T-helper 22 cell (primary cell): ENCODE measurements around the gene GORASP2.
"Not testable (repeated sequence)": the region's sequence is repeated elsewhere in the genome, so short reads cannot be mapped to it uniquely, and the experiment has no call there.

Experiments used
- DNase-seq: peaks from one replicate; pipeline ENCODE4 v3.0.0-alpha.2; 2020; ENCODE audit warnings: low read depth

GORASP2 gene

DNA sequence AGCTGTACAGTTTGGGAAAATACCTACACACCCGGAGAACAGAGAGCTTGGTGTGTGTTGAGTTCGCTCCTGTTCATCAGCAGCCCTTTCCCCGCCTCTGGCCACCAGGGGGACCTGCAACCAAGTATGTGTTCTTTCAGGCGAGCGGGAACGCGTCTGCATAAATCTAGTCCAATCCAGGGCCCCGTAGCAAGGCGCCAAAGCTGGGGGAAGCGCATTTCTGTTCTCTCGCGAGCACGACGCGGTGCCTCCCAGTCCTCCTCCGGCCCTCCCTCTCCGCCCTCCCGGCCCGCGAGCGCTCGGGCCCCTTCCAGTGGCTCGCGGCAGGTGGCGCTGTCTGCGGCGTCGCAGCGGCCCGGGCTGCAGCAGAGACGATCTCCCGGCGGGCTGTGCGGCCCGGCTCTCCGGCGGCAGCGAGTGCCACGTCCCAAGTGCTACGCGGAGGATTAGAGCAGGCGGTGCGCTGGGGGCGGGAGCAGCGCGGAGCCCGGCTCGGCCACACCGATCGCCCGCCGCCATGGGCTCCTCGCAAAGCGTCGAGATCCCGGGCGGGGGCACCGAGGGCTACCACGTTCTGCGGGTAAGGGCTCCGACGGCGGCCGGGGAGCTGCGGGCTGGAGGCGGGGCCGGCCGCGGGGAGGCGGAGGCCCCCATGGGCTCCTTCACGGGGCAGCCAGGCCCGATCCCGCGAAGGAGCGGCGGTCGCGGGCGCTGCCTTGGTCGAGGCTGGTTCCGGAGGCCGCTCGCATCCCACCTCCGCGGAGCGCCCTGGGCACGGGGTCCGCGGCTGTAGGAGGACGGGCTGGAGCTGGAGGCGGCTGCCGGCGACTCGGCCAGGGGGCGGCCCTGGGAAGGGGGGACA is at the start of gene GORASP2:
Gene GORASP2, plus strand, starts transcription at position 430 of the 862 bp plus-strand sequence. Its CDS starts 88 bp downstream, at position 518.
- DNase-seq, result peak; percentile 97

DNA sequence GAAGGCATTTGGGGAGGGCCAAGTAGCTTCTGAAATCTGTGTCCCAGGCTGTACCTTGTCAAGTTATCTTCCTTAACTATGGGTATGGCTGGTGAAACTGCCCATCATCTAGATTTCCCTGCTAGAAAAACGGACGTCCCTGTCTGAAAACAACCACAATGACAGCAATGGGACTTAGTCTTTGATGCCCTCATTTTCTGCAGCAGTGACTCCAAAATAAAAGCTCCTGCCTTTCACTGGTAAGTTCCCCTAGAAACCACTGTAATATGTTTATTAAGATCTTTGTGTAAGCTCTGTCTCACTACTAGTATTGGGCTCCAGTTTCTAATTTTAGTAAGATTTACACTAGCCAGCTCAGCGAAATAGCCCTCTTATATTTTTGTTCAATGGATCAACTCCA is 47.2 kb upstream of the GORASP2 start:
- no peak for DNase-seq

DNA sequence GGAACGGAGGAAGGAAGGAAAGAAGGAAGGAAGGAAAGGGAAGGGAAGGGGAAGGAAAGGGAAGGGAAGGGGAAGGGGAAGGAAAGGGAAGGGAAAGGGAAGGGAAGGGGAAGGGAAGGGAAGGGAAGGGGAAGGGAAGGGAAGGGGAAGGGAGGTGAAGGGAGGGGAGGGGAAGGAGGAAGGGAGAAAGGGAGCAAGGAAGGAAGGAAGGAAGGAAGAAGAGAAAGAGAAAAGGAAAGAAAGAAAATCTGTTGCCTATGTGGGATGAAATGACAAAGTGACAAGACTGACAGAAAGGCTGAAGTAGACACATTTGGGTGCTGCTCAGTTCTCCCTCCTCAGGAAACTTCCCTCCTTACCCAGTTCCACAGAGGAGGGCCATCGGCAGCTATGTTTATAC is 46.3 kb upstream of the GORASP2 start:
- no peak for DNase-seq

DNA sequence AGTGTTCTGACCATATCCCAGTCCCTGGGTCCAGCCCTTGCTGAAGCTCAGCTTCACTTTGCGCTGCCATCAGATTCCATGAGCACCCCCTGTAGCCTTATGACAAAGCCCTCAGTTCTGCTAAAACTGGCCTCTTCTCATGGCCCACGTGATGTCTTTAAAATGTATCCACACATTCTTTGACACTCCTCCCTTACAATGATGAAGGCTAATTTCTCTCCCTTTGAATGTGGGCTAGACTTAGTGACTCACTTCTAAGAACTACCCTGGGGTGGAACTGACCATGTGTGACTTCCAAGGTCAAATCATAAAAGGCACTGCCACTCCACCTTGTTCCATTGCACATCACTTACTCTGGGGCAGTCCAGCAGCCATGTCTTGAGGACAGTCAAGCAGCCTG is 45.4 kb upstream of the GORASP2 start:
- no peak for DNase-seq

DNA sequence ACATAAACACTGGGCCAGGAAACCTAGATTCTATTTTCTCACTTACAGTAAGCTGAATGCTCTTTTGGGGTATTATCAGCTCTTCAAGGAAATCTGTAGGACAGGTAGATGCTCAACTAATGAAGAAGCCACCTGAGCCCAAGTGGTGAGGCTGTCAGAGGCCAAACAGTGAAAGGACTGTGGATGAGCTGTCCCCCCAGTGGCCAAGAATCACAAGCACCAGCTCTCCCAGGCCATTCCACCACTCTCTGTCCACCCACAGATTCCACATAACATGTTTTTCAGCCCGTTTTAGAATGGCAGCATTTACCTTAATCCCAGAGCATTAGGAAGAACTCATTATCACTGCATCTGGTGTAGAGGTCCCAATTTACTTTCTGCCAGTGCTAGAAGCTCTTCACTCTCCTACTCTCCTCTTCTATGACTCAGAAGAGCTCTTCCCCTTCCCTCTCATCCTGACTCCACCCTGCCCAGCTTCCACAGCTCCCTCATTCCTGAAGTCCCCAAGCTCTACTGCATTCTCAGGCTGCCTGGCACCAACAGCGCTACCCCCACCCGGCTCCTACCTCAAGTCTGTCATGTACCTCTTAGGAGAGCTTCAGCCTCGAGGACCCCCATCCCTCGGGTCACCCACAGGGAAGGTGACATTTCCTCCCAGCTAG is 43.8 kb upstream of the GORASP2 start:
- DNase-seq, result no peak

DNA sequence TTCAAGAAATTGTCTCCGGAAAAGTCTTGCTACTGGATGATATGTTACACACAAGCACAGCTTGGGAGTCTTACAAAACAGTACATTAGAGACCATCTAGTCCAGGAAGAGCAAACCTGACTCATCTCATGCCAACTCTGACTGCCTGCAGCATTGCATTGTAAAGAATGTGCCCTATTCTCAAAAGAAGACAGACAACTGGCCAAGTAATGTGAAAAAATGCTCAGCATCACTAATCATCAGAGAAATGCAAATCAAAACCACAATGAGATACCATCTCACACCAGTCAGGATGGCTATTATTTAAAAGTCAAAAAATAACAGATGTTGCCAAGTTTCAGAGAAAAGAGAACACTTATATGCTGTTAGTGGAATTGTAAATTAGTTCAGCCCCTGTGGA is 42.7 kb upstream of the GORASP2 start:
- no peak for DNase-seq

DNA sequence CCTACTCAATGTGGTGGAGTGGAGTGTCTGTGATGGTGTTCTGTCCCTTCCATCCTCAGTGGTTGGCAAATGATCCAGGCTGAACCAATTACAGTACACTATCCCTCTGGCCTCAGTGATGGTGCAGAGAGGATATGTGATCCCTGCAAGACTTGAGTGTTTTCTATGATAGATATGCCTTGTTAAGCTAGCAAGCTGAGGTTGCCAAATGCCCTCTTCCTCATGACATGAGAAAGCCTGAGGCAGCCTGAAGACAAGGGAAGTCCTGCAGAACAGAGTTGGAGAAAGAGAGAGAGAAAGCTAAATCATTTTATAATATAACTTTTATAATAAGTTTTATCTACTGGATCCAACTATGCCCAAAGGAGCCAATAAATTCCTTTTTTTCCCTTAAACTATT is 41.6 kb upstream of the GORASP2 start:
- no peak for DNase-seq

DNA sequence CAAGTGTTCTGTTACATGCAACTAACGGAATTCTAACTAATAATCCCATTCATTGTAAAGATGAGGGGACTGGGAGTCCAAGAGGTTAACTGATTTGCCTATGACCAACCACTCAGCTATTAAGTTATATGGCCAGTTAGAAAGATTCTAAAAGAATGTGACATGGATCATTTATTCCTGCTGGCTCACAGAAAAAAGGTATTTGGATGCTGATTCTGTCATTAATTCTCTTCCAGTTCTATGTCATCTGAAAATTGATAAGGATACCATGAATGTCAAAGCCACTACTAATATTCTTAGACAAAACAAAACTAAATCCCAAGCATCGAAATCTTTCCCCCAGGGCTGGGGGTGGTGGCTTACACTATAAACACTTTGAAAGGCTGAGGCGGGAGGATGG is 41.2 kb upstream of the GORASP2 start:
- DNase-seq, result no peak

DNA sequence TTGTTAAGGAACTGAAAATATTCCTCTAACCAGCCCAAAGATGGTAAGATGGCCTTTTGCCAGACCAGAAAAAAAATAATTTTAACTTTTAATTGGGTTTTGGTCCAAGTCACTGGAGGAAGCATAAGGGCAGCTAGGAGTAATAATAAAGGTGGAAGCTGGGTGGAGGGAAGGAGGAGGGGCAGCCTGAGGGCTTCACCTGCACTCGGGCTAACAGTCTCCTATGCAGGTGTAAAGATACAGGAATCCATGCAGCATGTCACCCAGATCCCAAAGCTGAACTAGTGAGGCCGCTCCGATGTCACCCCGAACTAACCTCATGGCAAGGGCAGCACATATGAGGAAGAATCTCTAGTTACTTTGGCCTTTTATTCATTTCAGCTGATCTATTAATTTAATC is 37.2 kb upstream of the GORASP2 start:
- no peak for DNase-seq

DNA sequence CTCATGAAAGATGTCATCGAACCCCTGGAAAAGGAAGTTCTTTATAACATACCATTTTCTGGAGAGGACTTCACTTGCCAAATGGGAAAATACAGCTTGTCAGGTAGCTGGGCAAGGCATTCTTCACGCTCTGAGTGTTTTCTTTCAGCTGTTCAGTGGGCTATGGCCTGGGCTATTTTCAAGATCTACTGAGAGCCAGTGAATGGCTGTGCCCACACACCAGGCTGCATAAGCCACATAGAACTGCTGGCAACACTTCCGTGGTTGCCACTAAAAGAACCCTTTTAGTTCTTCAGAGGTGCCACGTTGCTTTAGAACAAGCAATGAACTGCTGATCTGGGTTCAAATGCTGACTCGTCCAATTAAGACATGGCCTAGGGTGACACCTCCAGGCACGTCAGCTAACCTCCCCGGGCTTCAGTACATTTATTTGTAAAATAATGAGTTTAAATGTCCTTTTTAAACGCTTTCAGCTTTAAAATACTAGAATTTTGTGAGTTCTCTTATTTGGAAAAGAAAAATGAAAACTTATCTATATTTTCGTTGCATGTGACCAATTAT is 36.6 kb upstream of the GORASP2 start:
- DNase-seq, result no peak

DNA sequence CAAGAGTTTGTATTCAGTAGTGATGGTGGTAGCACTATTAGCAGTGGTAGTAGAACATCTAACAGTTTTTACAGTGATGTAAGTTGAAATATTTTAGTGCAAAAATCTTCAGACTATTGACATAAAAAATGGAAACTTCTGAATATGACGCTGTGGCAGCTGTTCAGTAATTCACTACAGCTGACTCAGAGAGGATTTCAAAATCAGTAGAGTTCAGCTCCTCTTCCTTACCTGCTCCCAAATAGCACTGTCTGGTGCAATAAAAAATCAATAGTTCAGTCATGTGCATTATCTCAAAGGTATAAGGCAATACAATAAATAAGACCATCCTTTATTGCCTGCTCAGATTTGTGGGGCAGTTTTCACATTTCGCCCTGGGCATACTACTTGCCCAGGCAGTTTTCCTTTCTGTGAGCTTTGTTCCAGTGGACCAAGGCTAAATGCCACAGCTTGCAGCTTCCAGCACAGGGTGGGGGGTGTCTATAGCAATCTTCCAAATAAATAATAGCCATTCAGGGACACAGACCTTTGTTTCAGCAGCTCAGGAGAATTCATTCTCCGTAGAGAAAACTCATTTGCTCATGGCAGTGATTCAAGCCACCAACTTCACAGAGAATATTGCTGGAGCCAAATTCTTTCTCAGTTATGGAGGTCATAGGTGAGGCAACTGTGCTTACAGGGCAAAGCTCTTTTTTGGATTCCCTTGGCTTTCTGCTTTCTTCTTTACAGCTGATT is 33.9 kb upstream of the GORASP2 start:
- no peak for DNase-seq

DNA sequence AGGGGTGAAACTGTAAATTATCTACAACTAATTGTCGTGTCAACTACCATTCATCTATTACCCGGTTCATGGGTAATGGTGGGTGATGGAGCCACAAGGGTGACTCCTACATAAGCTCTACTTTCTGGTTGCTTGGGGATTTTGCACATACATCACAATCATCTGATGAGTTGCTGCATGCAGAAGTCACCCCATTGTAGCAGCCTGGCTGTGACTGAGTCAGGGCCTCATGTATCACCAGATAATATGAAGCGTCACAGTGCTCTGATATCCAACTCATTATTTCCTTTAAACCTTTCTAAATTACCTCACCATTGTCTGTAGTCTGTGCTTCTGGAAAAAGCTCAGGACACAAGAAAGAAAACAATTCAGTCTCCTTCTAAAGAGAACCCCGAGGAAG is 32.4 kb upstream of the GORASP2 start:
- no peak for DNase-seq

DNA sequence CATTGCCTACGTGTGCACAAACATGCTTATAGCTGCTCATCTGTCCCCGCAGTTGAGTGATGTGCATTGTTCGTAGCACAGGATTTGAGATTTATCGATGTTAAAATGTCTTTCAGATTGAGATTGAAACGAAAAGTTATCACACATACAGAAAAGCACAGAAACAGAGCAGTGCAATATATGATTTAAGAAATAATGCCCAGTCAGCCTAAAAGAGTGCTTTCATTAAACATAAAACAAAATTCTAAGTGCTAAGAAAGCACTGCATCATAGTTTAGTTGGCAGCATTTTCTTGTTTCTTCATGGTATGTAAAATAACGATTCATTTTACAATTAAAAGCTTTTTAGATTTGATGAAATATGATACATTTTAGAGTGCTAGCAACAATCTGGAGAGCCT is 31.9 kb upstream of the GORASP2 start:
- DNase-seq, result no peak

DNA sequence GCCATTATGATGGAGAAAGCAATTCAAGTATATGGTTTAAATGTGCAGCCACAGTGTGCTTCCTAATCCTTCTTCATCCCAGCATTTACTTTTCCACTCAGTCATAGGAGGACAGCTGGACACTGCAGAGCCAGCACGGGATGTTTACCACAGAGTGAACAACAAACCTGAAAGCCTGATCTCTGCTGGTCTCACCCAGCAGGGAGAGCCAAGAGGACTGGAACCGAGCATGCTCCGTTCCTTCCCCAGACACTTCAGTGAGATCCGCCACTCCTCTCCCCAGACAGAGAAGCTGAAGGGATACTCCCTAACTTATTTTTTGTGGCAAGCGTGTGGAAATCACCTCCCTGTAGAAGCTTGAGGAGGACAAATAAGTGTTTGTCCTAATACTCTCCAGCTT is 23.2 kb upstream of the GORASP2 start:
- no peak for DNase-seq

DNA sequence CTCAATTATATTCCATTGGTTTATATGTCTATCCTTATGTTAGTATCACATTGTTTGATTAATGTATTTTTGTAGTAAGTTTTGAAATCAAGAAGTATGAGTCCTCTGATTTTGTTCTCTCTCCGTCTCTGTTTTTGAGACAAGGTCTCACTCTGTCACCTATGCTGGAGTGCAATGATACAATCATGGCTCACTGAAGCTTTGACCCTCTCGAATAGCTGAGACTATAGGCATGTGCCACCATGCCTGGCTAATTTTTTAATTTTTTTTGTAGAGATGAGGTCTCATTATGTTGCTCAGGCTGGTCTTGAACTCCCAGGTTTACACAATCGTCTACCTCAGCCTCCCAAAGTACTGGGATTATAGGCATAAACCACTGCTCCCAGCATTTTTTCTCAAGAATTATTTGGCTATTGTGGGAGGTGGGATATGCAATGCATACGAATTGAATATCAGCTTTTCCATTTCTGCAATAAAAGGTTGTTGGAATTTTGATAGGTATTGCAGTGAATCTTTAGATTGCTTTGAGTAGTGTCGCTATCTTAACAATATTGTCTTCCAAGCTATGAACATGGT is 17.7 kb upstream of the GORASP2 start:
- no peak for DNase-seq

DNA sequence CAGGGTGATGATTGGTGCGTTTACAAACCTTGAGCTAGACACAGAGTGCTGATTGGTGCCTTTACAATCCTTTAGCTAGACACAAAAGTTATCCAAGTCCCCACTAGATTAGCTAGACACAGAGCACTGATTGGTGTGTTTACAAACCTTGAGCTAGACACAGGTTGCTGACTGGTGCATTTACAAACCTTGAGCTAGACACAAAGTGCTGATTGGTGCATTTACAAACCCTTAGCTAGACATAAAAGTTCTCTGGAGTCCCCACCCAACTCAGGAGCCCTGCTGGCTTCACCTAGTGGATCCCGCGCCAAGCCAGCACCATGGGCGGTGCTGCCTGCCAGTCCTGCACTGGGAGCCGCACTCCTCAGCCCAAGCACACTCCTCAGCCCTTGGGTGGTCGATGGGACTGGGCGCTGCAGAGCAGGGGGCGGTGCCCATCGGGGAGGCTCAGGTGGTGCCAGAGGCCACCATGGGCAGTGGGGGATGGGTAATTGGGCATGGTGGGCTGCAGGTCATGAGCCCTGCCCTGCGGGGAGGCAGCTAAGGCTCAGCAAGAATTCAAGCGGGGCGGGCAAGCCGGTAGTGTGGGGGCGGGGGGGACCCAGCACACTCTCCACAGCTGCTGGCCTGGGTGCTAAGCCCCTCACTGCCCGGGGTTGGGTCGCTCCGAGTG is 13.9 kb upstream of the GORASP2 start:
- DNase-seq, result not testable (repeated sequence)

DNA sequence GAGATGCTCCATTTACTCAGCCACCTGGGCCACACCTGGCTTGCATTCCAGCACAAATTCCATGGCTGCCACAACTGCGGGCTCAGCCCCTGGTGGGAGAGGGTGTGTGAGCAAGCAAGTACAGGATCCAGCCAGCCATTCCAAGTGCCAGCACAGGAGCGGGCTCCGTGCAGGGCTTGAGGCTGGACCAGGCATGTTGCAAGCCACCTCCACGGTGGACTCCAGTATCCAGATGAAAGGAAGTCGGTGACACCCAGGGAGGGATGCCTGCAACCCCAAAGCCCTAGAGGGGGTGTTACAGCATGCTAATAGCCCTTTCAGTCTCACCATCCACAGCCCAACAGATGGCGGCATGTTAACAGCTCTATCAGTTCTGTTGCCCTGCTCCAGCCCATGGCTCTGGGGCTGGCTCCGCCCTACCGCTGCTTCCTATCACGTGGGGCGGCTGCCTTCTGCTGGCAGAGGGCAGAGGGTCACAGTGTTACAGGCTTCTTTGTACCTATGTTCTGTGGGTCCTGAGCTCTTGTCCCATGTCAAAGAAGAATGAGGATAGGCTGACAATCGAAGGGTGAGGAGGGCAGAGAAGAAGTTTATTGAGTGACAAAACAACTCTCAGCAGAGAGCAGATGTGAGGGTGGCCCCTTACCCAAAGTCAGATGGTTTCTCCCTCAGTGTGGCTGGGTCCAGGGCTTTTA is 11.7 kb upstream of the GORASP2 start:
- no peak for DNase-seq

DNA sequence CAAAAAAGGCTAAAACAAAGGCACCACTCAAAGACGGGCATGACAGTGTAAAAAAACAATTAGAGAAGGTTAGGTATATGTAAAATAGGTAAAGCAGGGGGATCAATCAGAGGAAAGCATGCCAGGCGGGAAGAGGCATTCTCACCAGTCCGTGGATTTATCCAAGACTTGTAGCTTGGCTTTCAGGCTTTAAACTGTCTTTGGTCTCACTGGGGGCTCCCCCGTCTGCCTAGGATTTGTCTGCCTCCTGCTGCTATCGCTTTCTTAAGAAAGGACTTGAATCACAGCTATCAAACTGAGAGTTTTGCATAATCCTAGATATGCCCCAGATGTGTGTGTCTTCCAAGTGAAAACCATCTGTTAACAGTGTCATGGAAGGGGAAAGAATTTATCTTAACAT is 11.1 kb upstream of the GORASP2 start:
- no peak for DNase-seq

DNA sequence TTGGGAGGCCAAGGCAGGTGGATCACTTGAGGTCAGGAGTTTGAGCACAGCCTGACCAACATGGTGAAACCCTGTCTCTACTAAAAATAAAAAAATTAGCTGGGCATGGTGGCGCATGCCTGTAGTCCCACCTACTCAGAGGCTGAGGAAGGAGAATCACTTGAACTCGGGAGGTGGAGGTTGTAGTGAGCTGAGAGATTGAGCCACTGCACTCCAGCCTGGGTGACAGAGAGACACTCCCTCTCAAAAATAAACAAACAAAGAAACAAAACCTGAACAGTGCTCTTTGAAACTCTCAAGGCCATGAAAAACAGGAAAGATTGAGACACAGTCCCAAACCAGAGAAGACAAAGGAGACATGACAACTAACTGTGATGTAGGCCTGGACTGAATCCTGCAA is 7.2 kb upstream of the GORASP2 start:
- not testable (repeated sequence) for DNase-seq

DNA sequence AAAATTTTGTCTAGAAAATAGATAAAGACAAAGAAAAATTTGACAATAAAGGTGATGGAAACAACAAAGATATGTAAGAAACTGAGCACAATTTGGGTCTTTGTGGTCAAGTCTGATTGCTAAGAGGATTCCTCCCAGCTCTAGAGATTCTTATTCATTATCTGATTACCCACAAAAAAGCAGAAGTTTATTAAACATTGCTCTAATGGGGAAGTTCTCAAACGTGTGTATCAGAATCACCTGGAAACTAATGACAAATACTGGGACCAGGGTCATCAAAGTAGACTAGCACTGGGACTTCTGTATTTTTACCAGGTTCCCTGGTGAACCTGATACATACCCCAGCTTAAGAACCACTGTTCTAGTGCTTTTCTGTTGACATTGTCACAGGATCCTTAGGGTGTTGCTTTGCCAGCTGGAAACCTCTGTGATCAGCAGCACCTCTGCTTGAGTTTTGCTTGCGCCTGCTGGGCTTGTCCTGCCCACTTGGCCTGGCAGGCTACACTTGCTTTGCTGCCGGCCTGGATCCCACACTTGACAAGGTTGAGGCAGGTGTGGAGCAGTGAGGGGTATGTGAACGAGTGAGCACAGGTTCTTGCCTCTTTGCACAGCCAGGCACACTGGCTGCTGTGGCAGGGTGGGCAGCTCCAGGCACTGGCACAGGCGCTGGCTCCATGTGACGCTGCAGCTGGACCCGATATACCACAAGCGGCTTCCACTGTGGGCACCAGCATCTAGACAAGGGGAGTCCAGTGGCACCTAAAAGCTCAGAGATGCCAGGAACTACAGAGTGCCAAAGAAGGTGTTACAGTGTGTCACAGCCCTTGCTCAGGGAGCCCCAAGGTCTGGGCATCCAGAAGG is 6.2 kb upstream of the GORASP2 start:
- no peak for DNase-seq
